Daoy (cell line): ENCODE measurements around the gene DDB1. TPM values are rescaled to one million over a fixed set of nuclear protein-coding genes. Genes with fewer than 3 reads are reported as not detected.

ENCODE experiments used
- DNase-seq: peaks from one replicate; pipeline ENCODE4 v3.0.0-alpha.2; 2015; ENCODE audit warnings: low read depth
- total RNA-seq: library from RNA; depleted of rRNA; stranded (reverse); fragments of >200 nt; shearing (Covaris generic); gene quantifications from 2 replicates; pipeline ENCODE4 v1.2.3, GENCODE V29; 2014; rRNA removed

The DDB1 gene
- 153 and 180 TPM in 2 replicates for total RNA-seq

- peak; percentile 97 for DNase-seq
Observed at GRCh38 chr11:61332797-61333549, at the start of gene DDB1, which contains the start of gene TKFC. Gene DDB1, minus strand, starts transcription at chr11:61333105. Its CDS starts 137 bp downstream, at chr11:61332968. Gene TKFC, plus strand, starts transcription at chr11:61333228. Its CDS starts 1,501 bp downstream, at chr11:61334729.

GRCh38 chr11:61380884-61381283 is 48.0 kb upstream of the DDB1 start:
- DNase-seq = no peak

GRCh38 chr11:61378713-61379313 is 45.9 kb upstream of the DDB1 start:
- peak; percentile 57 for DNase-seq

- peak; percentile 21 for DNase-seq
Observed at GRCh38 chr11:61377461-61378160, 44.7 kb upstream of the DDB1 start.

- DNase-seq = no peak
Observed at GRCh38 chr11:61375761-61376108, 42.8 kb upstream of the DDB1 start.

GRCh38 chr11:61372659-61373420 is 39.9 kb upstream of the DDB1 start:
- no peak for DNase-seq

GRCh38 chr11:61370349-61371005 is 37.6 kb upstream of the DDB1 start:
- DNase-seq = no peak

- DNase-seq = peak; percentile 49
Observed at GRCh38 chr11:61369372-61370348, 36.8 kb upstream of the DDB1 start.

- no peak for DNase-seq
Observed at GRCh38 chr11:61368646-61369045, 35.7 kb upstream of the DDB1 start.

GRCh38 chr11:61367406-61367805 is 34.5 kb upstream of the DDB1 start:
- DNase-seq = no peak

GRCh38 chr11:61364012-61364675 is 31.2 kb upstream of the DDB1 start:
- no peak for DNase-seq

GRCh38 chr11:61362542-61362875 is 29.6 kb upstream of the DDB1 start:
- peak; percentile 43 for DNase-seq

GRCh38 chr11:61361741-61362541 is 29.0 kb upstream of the DDB1 start, which contains the start of the genes CYB561A3 and TMEM138:
Gene CYB561A3, minus strand, starts transcription at chr11:61361882. Its CDS starts 5,169 bp downstream, at chr11:61356713.
Gene TMEM138, plus strand, starts transcription at chr11:61362374. Its CDS starts 2,017 bp downstream, at chr11:61364391.
- DNase-seq = peak; percentile 95

GRCh38 chr11:61361237-61361740 is 28.4 kb upstream of the DDB1 start:
- no peak for DNase-seq

- no peak for DNase-seq
Observed at GRCh38 chr11:61359516-61359915, 26.6 kb upstream of the DDB1 start.

GRCh38 chr11:61358566-61358965 is 25.7 kb upstream of the DDB1 start:
- DNase-seq = no peak

GRCh38 chr11:61357894-61358239 is 25.0 kb upstream of the DDB1 start:
- no peak for DNase-seq

GRCh38 chr11:61357233-61357893 is 24.5 kb upstream of the DDB1 start:
- DNase-seq = no peak
